ENCODE results near the gene SH3RF1. TPM values are rescaled to one million over a fixed set of nuclear protein-coding genes. Genes with fewer than 3 reads are reported as not detected.
A peak's percentile ranks its signal among the peaks of the same experiment; 100 is the strongest.

The SH3RF1 gene
- total and polyA plus RNA-seq, 11 donors = 1.7 to 17.2 (median 8.9) TPM

GRCh38 chr4:169098054-169098497 lies 172.7 kb downstream of the SH3RF1 start:
- Histone ChIP-seq H3K9me3 (peaks cover 0 to 4% (median 0%) of the 10 kb centered on the region in 12 donors), H3K27ac (peak overlapping the region in 2 of 12 donors; percentile 50 to 61), H3K4me1 (peaks cover 0 to 29% (median 17%) of the 10 kb centered on the region in 12 donors), H3K4me3 (no peak overlapping the region), H3K27me3 (no peaks in the 10 kb centered on the region), H3K36me3 (peaks cover 0 to 48% (median 14%) of the 10 kb centered on the region in 9 donors)
- WGBS, 4 donors = 92 to 95% (median 93%) methylated on average over 2 of the region's 2 CpGs
- DNase-seq (no peak), ATAC-seq (no peak)
- no peak for TF ChIP-seq CTCF (IDR thresholded peaks at IDR 0.05)
- no peak for TF ChIP-seq POLR2A (IDR thresholded peaks at IDR 0.05)
- intact Hi-C loops (cut with DNase I) = no loop called here

- no peak overlapping the region for H3K27ac ChIP-seq
- no peaks in the 10 kb centered on the region for H3K27me3 ChIP-seq
- peaks cover 0 to 52% (median 14%) of the 10 kb centered on the region in 9 donors for H3K36me3 ChIP-seq
- H3K4me1 ChIP-seq = peaks cover 0 to 23% (median 16%) of the 10 kb centered on the region in 12 donors
- ATAC-seq = no peak
- TF ChIP-seq POLR2A (IDR thresholded peaks at IDR 0.05) = no peak
- no peak for TF ChIP-seq CTCF (IDR thresholded peaks at IDR 0.05)
- no peak for DNase-seq
- peaks cover 0 to 8% (median 4%) of the 10 kb centered on the region in 12 donors for H3K9me3 ChIP-seq
- H3K4me3 ChIP-seq = no peak overlapping the region
- intact Hi-C loops (cut with DNase I) = no loop called here
- WGBS, 4 donors = 91 to 95% (median 92%) methylated on average over 4 of the region's 4 CpGs
Measured at GRCh38 chr4:169096221-169096620, 174.5 kb downstream of the SH3RF1 start.

DNA sequence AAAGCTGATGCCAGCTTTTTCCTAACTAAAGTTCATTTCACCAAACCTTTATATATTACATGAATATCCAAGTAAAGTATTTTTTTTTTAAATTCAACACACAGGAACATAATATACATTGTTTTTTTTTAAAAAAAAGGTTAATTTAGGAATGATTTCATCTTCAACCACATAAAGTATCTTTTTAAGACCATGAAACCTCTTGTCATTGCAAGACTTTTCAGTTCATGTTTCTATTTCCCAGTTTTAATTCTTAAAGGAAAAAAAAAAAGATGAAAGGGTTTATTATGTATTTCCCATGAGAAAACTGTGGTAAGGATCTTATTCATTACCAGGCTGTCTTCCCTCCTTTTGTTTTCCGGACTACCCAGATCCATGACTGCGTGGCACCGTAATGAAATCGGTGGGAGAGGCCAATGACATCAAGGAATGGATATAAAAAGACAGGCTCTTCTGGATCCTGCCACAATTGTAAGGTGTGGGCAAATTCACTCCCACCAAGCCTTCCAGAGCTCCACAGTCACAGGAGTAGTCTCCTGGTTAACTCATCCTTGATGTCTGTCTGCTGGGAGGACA lies 176.0 kb downstream of the SH3RF1 start:
- TF ChIP-seq POLR2A (IDR thresholded peaks at IDR 0.05) (no peak), CTCF (IDR thresholded peaks at IDR 0.05) (no peak)
- ATAC-seq (no peak), DNase-seq (no peak)
- 90 to 95% (median 92%) methylated on average over 4 of the region's 4 CpGs for WGBS, 4 donors
- peaks cover 0 to 23% (median 15%) of the 10 kb centered on the region in 12 donors for H3K9me3 ChIP-seq
- peaks cover 0 to 57% (median 14%) of the 10 kb centered on the region in 9 donors for H3K36me3 ChIP-seq
- no peaks in the 10 kb centered on the region for H3K27me3 ChIP-seq
- H3K4me1 ChIP-seq = peaks cover 0 to 17% (median 3%) of the 10 kb centered on the region in 12 donors
- H3K4me3 ChIP-seq = no peak overlapping the region
- H3K27ac ChIP-seq = no peak overlapping the region
- intact Hi-C loops (cut with DNase I) = no loop called here

DNA sequence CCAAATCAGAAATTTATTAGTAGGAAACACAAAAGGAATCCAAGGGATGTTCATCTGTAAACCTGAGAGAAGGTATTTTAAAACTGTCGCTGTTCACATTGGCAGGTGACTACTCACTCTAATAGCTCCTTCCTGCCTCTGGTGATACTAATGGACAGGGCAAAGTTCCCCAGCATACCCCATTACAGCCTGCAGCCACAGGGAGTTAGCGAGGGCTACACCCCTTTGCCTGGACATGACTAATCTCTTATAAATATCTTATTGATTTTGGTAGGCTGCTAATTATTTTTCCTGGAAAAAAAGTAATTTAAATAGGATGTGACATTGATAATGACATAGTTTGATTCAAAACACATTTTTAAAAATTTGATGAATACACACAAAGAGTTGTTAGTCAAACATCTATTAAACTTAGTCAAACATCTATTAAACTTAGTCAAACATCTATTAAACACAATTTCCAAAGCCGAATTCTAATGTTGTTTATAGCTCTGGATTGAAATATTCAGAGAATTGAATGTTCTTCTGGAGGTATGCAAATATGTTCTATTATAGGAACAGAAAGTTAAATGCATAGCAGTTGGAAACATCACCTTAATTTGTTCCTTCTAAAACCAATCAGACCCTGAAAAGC lies 177.8 kb downstream of the SH3RF1 start:
- WGBS, 4 donors = 94 to 97% (median 95%) methylated on average over 3 of the region's 3 CpGs
- intact Hi-C loops (cut with DNase I) = no loop called here
- TF ChIP-seq CTCF (IDR thresholded peaks at IDR 0.05) (no peak), POLR2A (IDR thresholded peaks at IDR 0.05) (no peak)
- no peak for ATAC-seq
- Histone ChIP-seq H3K36me3 (peaks cover 0 to 49% (median 14%) of the 10 kb centered on the region in 9 donors), H3K9me3 (peaks cover 0 to 23% (median 15%) of the 10 kb centered on the region in 12 donors), H3K4me3 (no peak overlapping the region), H3K27ac (no peak overlapping the region), H3K27me3 (no peaks in the 10 kb centered on the region), H3K4me1 (no peaks in the 10 kb centered on the region)
- DNase-seq = no peak
